Right renal pelvis (tissue), 4 donors: ENCODE data around the gene ZSCAN16. TPM values are rescaled to one million over a fixed set of nuclear protein-coding genes. Genes with fewer than 3 reads are reported as not detected.

ENCODE experiments used
- DNase-seq, 4 donors: peaks; one replicate each; pipeline ENCODE4 v3.0.0-alpha.2; 2013; ENCODE audit warnings: low read depth in 4 of 4, low spot score in 3 of 4, missing footprints in 1 of 4
- polyA plus RNA-seq, 4 donors: library from polyadenylated mRNA; unstranded; fragments of 120-200 nt; gene quantifications; one replicate each; pipeline ENCODE4 v1.2.1, GENCODE V29; 2013; ENCODE audit not compliant: insufficient read length in 4 of 4

The ZSCAN16 gene
- polyA plus RNA-seq, 4 donors = 9.0 to 13.5 (median 12.6) TPM

DNA sequence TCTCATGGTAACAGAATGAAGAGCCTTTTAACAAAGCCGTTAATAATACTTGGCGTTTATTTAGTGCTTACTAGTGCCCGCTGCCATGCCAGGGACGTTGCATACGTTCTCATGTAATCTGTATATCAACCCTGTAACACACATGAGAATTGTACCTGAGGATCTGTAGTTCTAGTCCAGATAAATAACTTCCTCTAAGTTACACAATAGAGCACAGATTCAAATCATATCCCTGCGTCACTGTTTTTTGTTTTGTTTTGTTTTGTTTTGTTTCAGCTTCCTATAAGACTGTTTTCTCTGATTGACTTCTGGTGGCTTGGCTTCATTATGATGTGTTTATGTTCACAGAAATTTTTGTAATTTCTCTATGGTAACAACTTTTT, 553 bp downstream of the ZSCAN16 start:
- no peak for DNase-seq

DNA sequence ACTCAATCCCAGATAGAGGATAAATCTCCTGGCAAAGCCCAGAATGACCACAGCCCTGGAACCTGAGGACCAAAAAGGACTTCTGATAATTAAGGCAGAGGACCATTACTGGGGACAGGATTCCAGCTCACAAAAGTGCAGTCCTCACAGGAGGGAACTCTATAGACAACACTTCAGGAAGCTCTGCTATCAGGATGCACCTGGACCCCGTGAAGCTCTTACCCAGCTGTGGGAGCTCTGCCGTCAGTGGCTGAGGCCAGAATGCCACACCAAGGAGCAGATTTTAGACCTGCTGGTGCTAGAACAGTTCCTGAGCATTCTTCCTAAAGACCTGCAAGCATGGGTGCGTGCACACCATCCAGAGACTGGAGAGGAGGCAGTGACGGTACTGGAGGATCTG, 992 bp downstream of the ZSCAN16 start:
- DNase-seq = no peak

DNA sequence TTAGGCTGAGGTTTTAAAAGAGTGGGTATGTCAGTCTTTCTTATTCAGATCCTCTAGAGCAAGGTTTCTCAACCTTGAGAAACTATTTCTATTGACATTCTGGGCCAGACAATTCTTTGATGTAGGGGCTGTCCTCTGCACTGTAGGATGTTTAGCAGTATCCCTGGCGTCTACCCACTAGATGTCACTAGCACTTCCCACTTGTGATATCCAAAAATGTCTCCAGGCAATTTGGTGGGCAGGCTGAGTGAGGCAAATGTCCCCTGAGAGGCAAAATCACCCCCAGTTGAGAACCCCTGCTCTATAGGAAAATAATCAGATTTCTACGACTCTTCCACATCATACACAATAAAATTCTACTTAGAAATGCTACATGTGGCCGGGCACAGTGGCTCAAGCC, 9.6 kb downstream of the ZSCAN16 start:
- no peak for DNase-seq

DNA sequence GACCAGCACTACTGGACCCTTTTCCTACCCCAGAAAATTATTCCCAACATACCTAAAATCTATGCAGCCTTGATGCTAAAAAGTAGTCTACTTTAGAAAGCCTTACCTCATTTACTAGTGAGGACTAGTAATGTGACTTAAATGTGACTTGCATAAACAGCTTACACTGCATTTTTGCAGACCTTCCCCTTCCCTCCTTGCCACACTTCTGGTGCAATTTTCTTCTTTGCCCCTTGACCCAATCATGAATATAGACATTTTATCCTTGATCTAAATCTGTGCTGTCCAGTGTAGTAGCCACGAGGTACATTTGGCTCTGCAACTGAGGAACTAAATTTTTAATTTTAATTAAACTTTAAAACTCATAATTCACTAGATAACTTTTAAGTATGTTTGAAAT, 10.3 kb downstream of the ZSCAN16 start:
- no peak for DNase-seq

DNA sequence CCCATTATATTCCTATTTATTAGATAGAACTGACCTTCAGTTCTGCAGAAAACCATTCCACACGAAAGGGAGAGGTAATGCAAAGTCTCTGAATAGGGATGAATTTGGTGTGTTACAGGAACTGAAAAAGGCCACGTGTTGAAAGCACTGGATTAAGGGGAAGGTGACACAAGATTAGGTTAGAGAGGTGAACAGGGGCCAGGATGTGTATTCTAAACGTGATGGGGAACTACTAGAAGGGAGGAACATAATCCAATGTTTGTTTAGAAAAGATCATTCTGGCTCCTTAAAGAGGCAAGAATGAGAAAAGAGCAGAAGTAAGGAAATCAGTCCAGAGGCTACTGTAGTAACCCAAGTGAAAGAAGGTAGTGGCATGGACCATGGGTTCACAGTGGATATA, 11.0 kb downstream of the ZSCAN16 start:
- DNase-seq = no peak

DNA sequence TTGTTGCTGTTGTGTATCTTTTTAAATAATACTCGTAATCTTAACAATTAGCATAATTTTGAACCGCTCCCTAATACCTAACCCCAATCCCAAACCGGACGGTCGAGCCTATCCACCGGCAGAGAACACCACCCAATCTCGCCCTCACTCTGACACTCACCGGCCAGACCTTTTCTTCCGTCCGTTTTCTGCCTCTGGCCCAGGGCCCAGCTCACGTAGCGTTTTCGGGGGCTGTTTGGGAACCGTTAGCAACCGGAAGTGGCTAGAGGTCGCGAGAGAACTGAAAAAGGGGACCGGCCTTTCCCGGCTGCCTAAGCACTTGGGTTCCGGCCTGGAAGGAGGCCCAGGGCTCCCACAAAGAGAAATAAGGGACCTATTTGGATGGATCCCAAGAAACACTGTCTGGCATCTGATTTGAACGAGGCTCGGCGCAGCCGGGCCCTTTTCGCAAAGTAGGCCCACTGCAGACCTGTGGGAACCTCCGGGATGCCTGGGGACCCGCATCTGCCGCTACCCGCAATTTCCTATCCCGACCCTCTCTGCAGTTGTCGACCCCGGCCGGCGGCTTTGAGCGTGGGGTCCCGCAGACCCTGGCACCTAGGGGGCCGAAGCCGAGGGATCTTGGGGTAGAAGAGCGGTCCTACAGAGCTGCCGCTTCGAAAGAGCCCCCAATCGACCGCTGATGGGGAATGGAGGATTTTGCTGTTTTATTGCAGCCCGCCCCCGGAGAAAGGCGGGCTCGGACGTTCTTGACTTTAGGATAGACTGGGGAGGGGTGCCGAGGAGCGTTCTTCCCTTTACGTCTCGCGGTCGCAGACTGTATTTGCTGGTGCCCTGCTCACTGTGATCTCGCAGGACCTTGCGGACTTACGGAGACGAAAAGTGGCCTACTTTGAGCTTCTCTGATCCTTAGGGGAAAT, 12.4 kb downstream of the ZSCAN16 start:
- DNase-seq = peak; percentile 80 to 87 (median 82)

DNA sequence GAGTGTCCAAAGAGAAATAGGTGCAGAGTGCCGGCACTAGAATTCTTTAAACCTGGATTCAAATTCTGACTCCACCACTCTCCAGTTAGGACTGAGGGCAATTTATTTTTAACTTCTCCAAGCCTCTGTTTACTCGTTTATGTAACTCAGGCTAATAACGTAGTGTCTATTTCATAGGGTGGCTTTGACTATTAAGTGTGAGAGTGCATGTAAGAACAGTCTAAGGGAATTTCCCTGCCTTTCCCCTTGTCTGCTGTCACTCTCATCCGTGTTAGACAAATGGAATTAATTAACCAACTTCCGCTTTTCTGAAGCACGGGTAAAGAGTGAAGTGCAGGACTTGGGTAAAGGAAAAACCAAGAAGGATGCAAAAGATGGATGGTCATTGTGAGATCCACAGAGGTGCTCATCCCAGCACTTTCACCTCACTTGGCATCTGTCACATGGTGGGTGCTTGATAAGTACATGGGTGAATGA, 13.1 kb downstream of the ZSCAN16 start:
- DNase-seq = no peak

DNA sequence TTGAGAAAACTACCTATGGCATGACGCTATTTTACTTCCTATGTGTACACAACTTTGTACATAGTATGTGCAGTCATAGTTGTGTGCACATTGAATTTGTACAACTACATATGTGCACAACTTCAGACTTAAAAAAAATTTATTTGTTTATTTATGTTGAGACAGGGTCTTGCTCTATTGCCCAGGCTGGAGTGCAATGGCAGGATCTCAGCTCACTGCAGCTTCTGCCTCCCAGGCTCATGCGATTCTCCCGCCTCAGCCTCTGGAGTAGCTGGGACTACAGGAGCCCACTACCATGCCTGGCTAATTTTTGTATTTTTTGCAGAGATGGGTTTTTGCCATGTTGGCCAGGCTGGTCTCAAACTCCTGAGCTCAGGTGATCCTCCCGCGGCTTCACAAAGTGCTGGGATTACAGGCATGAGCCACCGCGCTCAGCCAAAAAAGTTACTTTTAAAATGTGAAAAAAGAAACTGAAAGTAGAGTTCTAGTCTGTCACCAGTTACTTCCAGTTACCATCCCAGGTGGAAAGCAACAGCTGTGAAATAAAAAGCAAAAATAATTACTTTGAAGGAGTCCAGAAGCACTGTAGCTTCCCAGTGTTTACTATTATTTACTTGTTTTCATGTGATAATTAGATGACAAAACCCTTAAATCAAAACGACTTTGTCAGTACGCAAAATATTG, 15.6 kb downstream of the ZSCAN16 start:
- no peak for DNase-seq

DNA sequence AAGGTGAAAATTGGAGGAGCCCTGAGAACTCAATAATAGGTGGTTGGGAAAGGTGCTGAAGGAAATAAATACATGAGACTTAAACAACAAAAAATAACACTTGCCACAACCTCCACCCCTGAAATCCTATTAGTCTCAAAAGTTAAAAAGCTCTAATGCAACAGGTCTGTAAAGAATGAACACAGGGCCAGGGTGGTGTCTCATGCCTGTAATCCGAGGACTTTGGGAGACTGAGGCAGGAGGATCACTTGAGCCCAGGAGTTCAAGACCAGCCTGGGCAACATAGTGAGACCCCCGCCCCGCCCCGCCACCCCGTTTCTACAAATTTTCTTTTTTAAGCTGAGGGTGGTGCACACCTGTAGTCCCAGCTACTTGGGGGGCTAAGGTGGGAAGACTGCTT, 16.2 kb downstream of the ZSCAN16 start:
- no peak for DNase-seq

DNA sequence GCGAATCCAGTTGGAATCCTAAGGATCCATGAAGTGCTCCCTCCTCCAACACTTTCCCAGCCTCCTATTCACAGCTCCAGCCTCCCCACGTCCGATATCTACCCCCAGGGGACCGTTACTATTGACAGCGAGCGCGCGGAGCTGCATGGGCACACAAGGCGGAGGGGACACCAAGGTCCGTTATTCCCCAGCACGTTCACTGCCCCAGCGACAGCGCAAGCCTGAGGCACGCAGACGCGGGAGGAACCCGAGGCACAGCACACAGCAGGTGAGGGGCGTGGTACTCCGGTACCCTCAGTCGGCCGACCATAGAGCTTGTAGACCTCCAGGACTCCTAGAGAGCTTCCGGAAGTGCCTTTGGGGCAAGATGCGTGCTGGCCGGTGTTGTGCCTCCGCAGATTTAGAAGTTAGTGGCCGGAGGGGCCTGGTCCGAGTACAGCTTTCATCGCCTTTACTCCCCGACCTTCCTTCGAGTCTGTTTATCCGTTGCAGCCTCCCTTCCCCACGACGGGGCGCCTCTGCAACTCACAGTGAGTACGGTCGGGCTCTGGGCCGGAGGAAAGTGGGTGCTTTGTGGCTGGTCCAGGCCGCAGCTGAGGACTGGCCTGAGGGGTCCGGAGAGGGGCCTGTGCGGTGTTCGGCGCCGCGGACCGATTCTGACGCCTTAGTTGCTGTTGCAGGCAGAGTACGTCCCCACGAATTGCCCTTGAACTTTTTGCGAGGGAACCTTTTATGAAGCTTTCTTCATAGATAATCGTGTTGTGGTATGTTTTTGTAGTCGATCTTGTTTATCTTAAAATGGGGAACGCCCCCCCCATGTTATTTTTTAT, 17.3 kb downstream of the ZSCAN16 start, which contains the start of gene ZKSCAN8:
Gene ZKSCAN8 (plus strand): TSS at position 384 of the 830 bp plus-strand sequence. CDS start 6,525 bp downstream, outside the sequence.
- peak; percentile 76 to 81 (median 81) for DNase-seq

DNA sequence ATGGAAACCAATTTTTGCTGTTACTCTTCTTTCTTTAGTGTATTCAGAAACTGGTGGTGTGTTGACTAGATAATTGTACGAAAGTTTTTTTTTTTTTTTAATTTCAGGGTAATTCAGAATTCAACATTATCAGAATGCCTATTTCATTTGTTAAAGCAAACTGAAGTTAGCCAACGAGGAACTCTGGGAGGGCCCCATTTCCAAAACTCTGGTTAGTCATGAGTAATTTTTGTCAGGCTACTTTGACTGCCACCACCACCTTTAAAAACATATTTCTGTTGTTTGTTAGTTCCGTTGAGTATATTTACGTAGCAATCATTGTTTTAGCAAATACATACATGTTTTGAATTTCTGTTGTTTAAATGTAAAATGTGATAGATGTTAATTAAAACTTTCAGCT, 18.0 kb downstream of the ZSCAN16 start:
- DNase-seq = no peak

DNA sequence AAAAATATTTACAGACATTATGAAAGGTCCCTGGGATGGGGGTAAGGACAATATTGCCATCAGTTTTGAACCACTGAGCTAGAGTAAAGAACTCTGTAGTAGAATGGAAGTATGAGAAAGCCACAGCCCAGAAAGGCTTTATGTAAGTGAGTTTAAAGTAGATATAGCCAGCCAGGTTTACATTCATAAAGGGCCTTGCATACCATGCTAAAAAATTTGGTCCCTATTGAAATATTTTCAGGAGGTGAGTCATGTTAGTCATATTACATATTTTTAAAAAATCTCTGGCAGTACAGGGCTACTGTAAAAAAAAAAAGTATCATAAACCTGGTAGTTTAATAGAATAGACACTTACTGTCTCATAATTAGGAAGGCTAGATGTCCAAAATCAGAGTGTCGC, 20.8 kb downstream of the ZSCAN16 start:
- DNase-seq = no peak

DNA sequence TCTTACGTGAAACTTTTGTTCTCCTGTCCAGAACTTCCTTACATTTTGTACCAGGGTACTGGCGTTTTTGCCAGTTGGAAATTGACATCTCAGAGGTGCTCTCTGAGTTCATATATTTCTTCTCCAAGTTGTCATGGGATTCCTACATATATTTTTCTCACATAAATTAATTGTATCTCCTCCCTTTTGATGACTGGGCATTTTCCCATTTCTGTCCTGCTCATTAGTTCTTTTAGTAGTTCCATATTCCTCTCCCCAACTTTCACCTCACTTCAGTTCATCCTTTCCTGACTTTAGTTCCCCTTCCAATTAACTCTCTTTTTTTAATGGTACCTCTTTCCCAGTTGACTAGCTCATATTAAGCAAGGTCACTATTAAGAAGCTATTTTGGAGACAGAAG, 28.1 kb downstream of the ZSCAN16 start:
- no peak for DNase-seq

DNA sequence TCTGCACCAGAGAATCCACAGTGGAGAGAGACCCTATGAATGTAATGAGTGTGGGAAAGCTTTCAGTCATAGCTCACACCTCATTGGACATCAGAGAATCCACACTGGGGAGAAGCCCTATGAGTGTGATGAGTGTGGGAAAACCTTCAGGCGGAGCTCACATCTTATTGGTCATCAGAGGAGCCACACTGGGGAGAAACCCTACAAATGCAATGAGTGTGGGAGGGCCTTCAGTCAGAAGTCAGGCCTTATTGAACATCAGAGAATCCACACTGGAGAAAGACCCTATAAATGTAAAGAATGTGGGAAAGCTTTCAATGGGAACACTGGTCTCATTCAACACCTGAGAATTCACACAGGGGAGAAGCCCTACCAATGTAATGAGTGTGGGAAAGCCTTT, 29.1 kb downstream of the ZSCAN16 start:
- DNase-seq = no peak

DNA sequence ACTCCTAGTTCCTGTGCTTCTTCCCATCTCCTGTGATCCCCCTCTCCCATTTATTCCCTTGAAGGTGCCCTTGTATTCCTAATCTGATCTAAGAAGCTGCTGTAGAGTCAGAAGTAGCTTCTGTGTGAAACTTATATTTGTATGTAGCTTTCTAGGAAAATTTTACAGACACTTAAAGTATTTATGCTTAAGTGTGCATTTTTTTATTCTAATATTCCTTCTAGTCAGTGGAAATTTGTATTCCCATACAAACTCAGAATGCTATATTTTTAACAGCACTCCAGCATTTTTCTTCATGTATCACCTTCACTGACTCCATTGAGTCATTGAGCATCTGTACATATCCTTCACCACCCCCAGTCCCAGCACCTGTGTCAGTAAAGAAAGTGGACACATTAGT, 29.9 kb downstream of the ZSCAN16 start:
- no peak for DNase-seq

DNA sequence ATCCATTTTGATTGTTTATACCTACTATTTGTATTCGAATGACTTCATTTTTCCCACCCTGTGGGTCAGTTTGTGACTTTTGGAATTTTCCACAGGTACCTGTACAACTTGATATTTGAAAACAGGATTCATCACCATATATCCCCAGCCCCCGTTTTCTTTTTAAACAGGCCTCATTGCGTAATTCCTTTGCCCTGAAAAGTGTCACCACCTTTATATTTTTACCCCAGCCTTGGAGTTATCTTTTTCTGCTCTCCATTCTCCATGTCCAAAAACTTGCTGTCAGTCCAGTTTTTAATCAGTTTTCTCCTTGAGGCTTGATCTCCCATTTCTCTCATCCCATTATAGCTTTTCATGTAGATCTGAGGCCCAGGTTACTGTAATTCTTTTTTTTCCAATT, 33.9 kb downstream of the ZSCAN16 start:
- no peak for DNase-seq

DNA sequence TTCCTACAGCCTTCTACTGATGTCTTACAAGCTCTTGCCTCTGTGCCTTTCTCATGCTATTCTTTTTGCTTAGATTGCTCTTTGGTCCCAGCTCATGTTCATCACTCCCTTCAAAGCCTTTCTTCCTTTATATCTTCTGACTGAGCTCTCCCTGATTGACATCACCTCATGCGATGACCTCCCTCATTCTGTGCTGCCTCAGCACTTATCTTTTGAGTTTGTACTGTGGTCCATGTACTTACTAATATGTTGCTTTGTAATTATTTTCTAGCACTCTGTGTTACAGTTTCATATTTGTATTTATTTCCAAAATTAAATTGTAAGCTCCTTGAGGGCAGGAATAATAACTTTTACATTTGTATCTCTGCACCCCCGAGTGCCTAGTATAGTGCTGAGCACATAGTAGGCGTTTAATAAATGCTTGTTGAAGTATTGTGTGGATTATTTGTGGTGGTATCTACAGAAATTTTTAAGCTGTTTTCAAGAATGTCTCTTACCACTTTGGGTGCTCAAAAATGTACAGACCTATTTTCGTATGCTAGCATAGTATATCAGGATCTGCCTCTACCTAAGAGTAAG, 34.7 kb downstream of the ZSCAN16 start:
- no peak for DNase-seq

DNA sequence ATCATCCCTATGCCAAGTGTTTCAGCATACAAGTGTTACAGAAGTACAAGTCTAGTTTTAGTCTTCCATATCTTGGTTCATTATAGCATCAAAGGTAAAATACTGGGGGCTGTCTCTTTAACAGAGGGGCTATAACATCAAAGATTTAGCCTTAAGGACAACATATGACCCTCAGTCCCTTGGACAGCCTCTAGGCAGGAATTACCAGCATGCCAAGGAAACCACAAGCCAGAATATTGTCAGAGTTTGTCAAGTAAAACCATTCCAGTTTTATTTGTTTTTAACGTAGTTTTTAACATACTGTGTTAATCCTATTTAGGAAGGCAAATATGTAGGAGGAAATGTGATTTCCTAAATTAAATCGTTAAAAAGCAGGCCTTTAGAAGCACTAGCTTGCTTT, 35.8 kb downstream of the ZSCAN16 start:
- DNase-seq = no peak

DNA sequence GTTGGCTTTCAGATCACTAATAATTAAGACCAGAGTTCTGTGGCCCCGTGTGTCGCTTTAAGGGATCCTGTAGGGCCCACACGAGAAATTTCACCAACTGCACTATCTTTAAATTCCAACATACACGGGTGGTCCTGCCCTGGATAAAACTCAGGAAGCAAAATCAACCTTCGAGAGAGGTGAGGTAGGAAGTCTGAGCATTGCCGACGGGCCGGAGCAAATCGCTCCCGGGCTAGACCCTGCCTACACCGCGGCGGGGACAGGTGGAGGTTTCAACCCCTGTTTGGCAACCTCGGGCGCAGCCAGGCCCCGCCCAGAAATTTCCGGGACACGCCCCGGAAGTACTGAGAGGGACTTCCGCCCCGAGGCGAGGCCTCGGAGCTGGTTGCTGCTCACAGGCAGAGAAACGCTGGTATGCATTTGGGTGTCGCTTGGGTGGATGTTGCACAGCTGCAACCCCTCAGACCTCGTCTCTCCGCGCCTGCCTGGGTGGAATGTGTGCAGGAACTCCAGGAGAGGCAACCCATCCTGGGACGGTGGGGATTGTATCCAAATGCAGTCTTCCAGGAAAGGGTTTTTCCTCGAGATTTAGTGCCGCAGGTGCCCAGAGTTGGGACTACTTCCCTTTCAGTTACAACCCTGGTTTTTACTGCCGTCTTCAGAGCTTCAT, 37.1 kb downstream of the ZSCAN16 start:
- DNase-seq = peak; percentile 43 to 60 (median 56)

DNA sequence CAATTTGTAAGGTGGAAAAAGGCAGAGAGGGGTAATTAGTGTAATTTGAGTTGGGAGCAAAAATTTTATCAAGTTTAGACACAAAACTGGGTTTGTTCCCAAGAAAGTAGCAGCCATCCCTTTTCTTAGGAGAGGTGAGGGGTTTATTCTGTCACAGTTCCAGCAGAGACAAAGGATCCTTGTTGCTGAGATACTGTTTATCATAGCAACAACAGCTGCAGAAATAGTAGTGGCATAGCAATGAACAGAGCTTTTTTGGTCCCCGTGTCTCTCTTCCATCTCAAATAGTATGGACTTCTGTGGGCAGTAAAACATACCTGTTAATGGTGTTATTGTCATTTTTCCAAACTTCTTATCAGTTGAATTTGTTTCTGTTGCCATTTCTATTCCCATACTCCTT, 41.2 kb downstream of the ZSCAN16 start:
- no peak for DNase-seq
